GM10248 (cell line): ENCODE data around the gene STARD3.

Source experiments
- CTCF ChIA-PET: fragments of 300-600 bp; sonication (Branson Sonifier 250); formaldehyde crosslinking; extraction: SDS; loops from one replicate; lab custom pipeline; 2021; ENCODE audit warnings: antibody characterized with exemption; lab: Yijun Ruan, JAX
- POLR2A ChIA-PET: fragments of 350-650 bp; sonication (Branson Sonifier 250); formaldehyde crosslinking; extraction: SDS; loops from one replicate; lab custom pipeline; 2020; ENCODE audit warnings: antibody characterized with exemption; lab: Yijun Ruan, JAX
- DNase-seq: peaks from one replicate; pipeline ENCODE4 v3.0.0; 2012; ENCODE audit errors: extremely low spot score
- CTCF ChIP-seq: IDR thresholded peaks from 2 replicates; pipeline ENCODE4 v1.5.1; 2012; ENCODE audit warnings: mild to moderate bottlenecking, low read depth; ENCODE audit errors: extremely low read depth, missing control alignments, control extremely low read depth

The STARD3 gene

GRCh38 chr17:39711851-39712250, 74.9 kb downstream of the STARD3 start:
- no peak for DNase-seq
- ChIA-PET POLR2A (no interaction called here), CTCF (interaction anchor here (1.0 to 1.9 kb wide), 2 partner anchors 18 to 90 kb away, joined by 3 to 10 read pairs; partner anchors contain the start of gene MIEN1)
- no peak for TF ChIP-seq CTCF
